ENCODE measurements around the gene ENDOD1. TPM values are rescaled to one million over a fixed set of nuclear protein-coding genes. Genes with fewer than 3 reads are reported as not detected.

The ENDOD1 gene
- total RNA-seq, 1 experiment from 2014 or later = 0.87 TPM

GRCh38 chr11:95108159-95108611 lies 18.5 kb downstream of the ENDOD1 start:
- H3K9me3 ChIP-seq (ENCODE audit: control insufficient read depth, low read depth, low read length) = no peaks in the 10 kb centered on the region
- H3K27me3 ChIP-seq (ENCODE audit: insufficient read depth, low read length) = no peaks in the 10 kb centered on the region
- H2BK15ac ChIP-seq (ENCODE audit: low read depth, low read length) = no peak overlapping the region
- H3K27ac Mint-ChIP-seq = no peak overlapping the region
- H3K36me3 Mint-ChIP-seq (ENCODE audit: insufficient read depth in 1 of 3, low read depth in 3 of 3) = peaks cover 0 to 2% (median 0%) of the 10 kb centered on the region in 3 experiments; a peak in 2 of 7 replicates
- H2BK20ac ChIP-seq (ENCODE audit: low read depth, low read length, poor library complexity, severe bottlenecking) = no peak overlapping the region
- no peak overlapping the region for H2BK5ac ChIP-seq (ENCODE audit: insufficient read length, low read length)
- H3K4ac ChIP-seq (ENCODE audit: low read depth, low read length) = no peak overlapping the region
- peaks cover 7% of the 10 kb centered on the region for H3K27me3 Mint-ChIP-seq (ENCODE audit: low read depth)
- no peak overlapping the region for H3K27ac ChIP-seq (ENCODE audit: insufficient read length, low read depth, low read length)
- no peak overlapping the region for H3K14ac ChIP-seq (ENCODE audit: insufficient read depth, low read length)
- DNase-seq = no peak
- H4K8ac ChIP-seq (replicated peaks; ENCODE audit: insufficient read length, low read depth, low read length) = no peak overlapping the region
- H3K56ac ChIP-seq (ENCODE audit: insufficient read length, low read depth, low read length) = no peak overlapping the region
- no peak overlapping the region for H2AK5ac ChIP-seq (ENCODE audit: insufficient read length, low read length)
- no peak for TF ChIP-seq CTCF (conservative IDR thresholded peaks at IDR 0.05)
- H3K9me3 Mint-ChIP-seq = peaks cover 5% of the 10 kb centered on the region in 2 experiments; a peak in 4 of 5 replicates
- no peak overlapping the region for H3K9ac ChIP-seq (ENCODE audit: extremely low read depth, insufficient read length, low read length)
- H3K23me2 ChIP-seq (ENCODE audit: insufficient read length, low read depth, low read length, poor library complexity, severe bottlenecking) = no peaks in the 10 kb centered on the region
- H3K4me3 Mint-ChIP-seq = no peak overlapping the region
- no peak overlapping the region for H4K5ac ChIP-seq (ENCODE audit: insufficient read length, low read depth, low read length)
- H3K18ac ChIP-seq (ENCODE audit: insufficient read length, low read depth, low read length) = no peak overlapping the region
- H3K79me1 ChIP-seq (ENCODE audit: insufficient read depth, low read depth, low read length, poor library complexity, severe bottlenecking) = no peaks in the 10 kb centered on the region
- no peaks in the 10 kb centered on the region for H4K20me1 ChIP-seq (ENCODE audit: control insufficient read depth, insufficient read depth, insufficient read length)
- H3K4me1 Mint-ChIP-seq = peaks cover 21 to 25% of the 10 kb centered on the region in 2 experiments
- no peak overlapping the region for H3K23ac ChIP-seq (ENCODE audit: insufficient read length, low read depth, low read length)
- H2BK12ac ChIP-seq (ENCODE audit: insufficient read length, low read depth, low read length) = no peak overlapping the region
- H3K4me2 ChIP-seq (ENCODE audit: insufficient read depth, insufficient read length, low read length) = no peak overlapping the region
- H3K79me2 ChIP-seq (ENCODE audit: insufficient read depth, low read length) = no peaks in the 10 kb centered on the region
- no peak overlapping the region for H2AFZ ChIP-seq (ENCODE audit: low read length)
- no peak overlapping the region for H2BK120ac ChIP-seq (ENCODE audit: low read depth, low read length, poor library complexity, severe bottlenecking)
- no peak overlapping the region for H4K91ac ChIP-seq (ENCODE audit: insufficient read length, low read depth, low read length)
- no CpG with 5 or more reads among the region's 9 CpGs for WGBS (ENCODE audit: extremely low coverage, insufficient read length, low lambda C conversion rate)
- H3K4me1 ChIP-seq (ENCODE audit: insufficient read depth, low read length) = peaks cover 4% of the 10 kb centered on the region; the same call in 1 of the 2 replicates
- H3T11ph ChIP-seq (ENCODE audit: low read length) = no peak overlapping the region

Data from H9 (cell line).